ENCODE measurements around the gene PIGC. TPM values are rescaled to one million over a fixed set of nuclear protein-coding genes. Genes with fewer than 3 reads are reported as not detected.

Gene PIGC
- total RNA-seq, 1 experiment from 2014 or later: 26.1 TPM

DNA sequence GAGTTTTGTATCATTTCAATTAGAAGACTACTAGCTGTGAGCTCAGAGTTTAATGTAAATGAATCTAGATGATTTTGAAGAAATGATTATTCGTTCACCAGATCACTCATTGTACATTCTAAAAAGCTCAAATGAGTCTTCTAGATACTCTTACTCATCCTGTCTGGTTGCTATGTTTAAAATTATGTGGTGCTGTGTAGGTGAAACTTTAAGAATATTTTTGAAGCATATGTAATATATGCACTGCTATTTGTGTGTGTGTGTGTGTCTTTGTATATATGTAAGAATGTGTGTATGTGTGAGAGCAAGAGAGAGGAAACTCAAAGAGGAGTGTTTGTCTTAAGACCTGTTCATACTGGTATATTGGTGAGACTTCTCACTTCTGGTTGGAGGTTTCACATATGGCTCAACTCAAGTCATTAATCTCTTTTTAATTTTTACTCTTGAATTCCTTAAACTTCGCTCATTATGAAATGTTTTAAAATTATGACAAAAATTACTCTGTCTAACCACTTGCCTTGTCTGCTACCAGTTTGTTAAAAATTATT, 32.0 kb downstream of the PIGC start:
- H3K9me3 Mint-ChIP-seq (ENCODE audit: unreplicated experiment): no peaks in the 10 kb centered on the region
- Histone ChIP-seq H3K27me3 (replicated peaks; ENCODE audit: control insufficient read depth, insufficient read depth, low read length) (no peaks in the 10 kb centered on the region), H3K36me3 (ENCODE audit: control insufficient read depth, insufficient read depth, low read length) (no peaks in the 10 kb centered on the region), H3K4me3 (ENCODE audit: low read depth, low read length) (no peak overlapping the region), H3K9me3 (no peaks in the 10 kb centered on the region), H3K4me1 (no peaks in the 10 kb centered on the region)
- H3K4me1 Mint-ChIP-seq (ENCODE audit: low read depth, unreplicated experiment): no peaks in the 10 kb centered on the region
- intact Hi-C loops (cut with micrococcal nuclease; ENCODE audit: unreplicated experiment): no loop called here
- POLR2A ChIA-PET: no interaction called here
- no peak overlapping the region for H3K4me3 Mint-ChIP-seq (ENCODE audit: unreplicated experiment)
- no peak for DNase-seq
- H3K27me3 Mint-ChIP-seq (ENCODE audit: insufficient read depth, unreplicated experiment): no peaks in the 10 kb centered on the region
- CTCF ChIA-PET: no interaction called here
- no TSS peak for BruUV-seq (replicated peaks)
- H3K27ac Mint-ChIP-seq (ENCODE audit: unreplicated experiment): no peak overlapping the region
- H3K36me3 Mint-ChIP-seq (ENCODE audit: insufficient read depth, unreplicated experiment): no peaks in the 10 kb centered on the region
- TF ChIP-seq, protein P1, sequence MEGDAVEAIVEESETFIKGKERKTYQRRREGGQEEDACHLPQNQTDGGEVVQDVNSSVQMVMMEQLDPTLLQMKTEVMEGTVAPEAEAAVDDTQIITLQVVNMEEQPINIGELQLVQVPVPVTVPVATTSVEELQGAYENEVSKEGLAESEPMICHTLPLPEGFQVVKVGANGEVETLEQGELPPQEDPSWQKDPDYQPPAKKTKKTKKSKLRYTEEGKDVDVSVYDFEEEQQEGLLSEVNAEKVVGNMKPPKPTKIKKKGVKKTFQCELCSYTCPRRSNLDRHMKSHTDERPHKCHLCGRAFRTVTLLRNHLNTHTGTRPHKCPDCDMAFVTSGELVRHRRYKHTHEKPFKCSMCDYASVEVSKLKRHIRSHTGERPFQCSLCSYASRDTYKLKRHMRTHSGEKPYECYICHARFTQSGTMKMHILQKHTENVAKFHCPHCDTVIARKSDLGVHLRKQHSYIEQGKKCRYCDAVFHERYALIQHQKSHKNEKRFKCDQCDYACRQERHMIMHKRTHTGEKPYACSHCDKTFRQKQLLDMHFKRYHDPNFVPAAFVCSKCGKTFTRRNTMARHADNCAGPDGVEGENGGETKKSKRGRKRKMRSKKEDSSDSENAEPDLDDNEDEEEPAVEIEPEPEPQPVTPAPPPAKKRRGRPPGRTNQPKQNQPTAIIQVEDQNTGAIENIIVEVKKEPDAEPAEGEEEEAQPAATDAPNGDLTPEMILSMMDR (IDR thresholded peaks at IDR 0.05; ENCODE audit: insufficient read depth in 1 of 2, low read depth in 1 of 2, low read length in 1 of 2, severe bottlenecking in 1 of 2, unreplicated experiment in 1 of 2): no peak

DNA sequence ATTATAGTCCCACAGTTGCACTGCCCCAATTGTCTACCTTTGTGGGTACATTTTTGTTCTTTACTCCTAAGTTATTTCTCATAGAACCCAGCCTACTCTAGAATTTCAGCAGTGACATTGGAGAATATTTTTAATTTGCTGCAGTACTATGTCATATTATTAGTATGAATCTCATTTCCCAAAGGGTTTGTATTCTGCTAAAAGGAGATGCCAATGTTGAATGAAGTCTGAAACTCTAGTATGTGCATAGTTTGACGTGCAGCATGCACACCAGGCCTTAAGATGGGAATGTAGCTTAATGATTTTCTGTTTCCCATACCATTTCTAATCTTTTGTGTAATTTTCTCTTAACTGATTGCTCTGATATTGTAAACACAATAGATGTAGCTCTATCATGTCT, 33.8 kb downstream of the PIGC start:
- no peaks in the 10 kb centered on the region for H3K9me3 ChIP-seq
- H3K9me3 Mint-ChIP-seq (ENCODE audit: unreplicated experiment): no peaks in the 10 kb centered on the region

GRCh38 chr1:172408958-172409357, 34.9 kb downstream of the PIGC start:
- H3K9me3 Mint-ChIP-seq (ENCODE audit: unreplicated experiment): no peaks in the 10 kb centered on the region
- no TSS peak for BruUV-seq (replicated peaks)
- H3K4me1 Mint-ChIP-seq (ENCODE audit: low read depth, unreplicated experiment): no peaks in the 10 kb centered on the region
- no peak overlapping the region for H3K4me3 Mint-ChIP-seq (ENCODE audit: unreplicated experiment)
- H3K4me3 ChIP-seq (ENCODE audit: low read depth, low read length): no peak overlapping the region
- H3K4me1 ChIP-seq: no peaks in the 10 kb centered on the region
- H3K27ac Mint-ChIP-seq (ENCODE audit: unreplicated experiment): no peak overlapping the region
- TF ChIP-seq, protein P1 (IDR thresholded peaks at IDR 0.05; ENCODE audit: insufficient read depth in 1 of 2, low read depth in 1 of 2, low read length in 1 of 2, severe bottlenecking in 1 of 2, unreplicated experiment in 1 of 2): no peak
- H3K36me3 Mint-ChIP-seq (ENCODE audit: insufficient read depth, unreplicated experiment): no peaks in the 10 kb centered on the region
- no peaks in the 10 kb centered on the region for H3K27me3 Mint-ChIP-seq (ENCODE audit: insufficient read depth, unreplicated experiment)
- H3K36me3 ChIP-seq (ENCODE audit: control insufficient read depth, insufficient read depth, low read length): no peaks in the 10 kb centered on the region
- DNase-seq: no peak
- intact Hi-C loops (cut with micrococcal nuclease; ENCODE audit: unreplicated experiment): no loop called here
- CTCF ChIA-PET: no interaction called here
- POLR2A ChIA-PET: no interaction called here
- no peaks in the 10 kb centered on the region for H3K27me3 ChIP-seq (replicated peaks; ENCODE audit: control insufficient read depth, insufficient read depth, low read length)
- H3K9me3 ChIP-seq: no peaks in the 10 kb centered on the region

More for the DNA sequence above, 33.8 kb downstream of the PIGC start:
- TF ChIP-seq, protein P1 (IDR thresholded peaks at IDR 0.05; ENCODE audit: insufficient read depth in 1 of 2, low read depth in 1 of 2, low read length in 1 of 2, severe bottlenecking in 1 of 2, unreplicated experiment in 1 of 2): no peak
- Mint-ChIP-seq H3K4me3 (ENCODE audit: unreplicated experiment) (no peak overlapping the region), H3K36me3 (ENCODE audit: insufficient read depth, unreplicated experiment) (no peaks in the 10 kb centered on the region), H3K27me3 (ENCODE audit: insufficient read depth, unreplicated experiment) (no peaks in the 10 kb centered on the region), H3K4me1 (ENCODE audit: low read depth, unreplicated experiment) (no peaks in the 10 kb centered on the region), H3K27ac (ENCODE audit: unreplicated experiment) (no peak overlapping the region)
- Histone ChIP-seq H3K36me3 (ENCODE audit: control insufficient read depth, insufficient read depth, low read length) (no peaks in the 10 kb centered on the region), H3K4me1 (no peaks in the 10 kb centered on the region), H3K27me3 (replicated peaks; ENCODE audit: control insufficient read depth, insufficient read depth, low read length) (no peaks in the 10 kb centered on the region), H3K4me3 (ENCODE audit: low read depth, low read length) (no peak overlapping the region)
- intact Hi-C loops (cut with micrococcal nuclease; ENCODE audit: unreplicated experiment): no loop called here
- DNase-seq: no peak
- ChIA-PET CTCF (no interaction called here), POLR2A (no interaction called here)
- no TSS peak for BruUV-seq (replicated peaks)
